SK-N-MC (cell line): ENCODE measurements around the gene MBD5.

Source experiments
- EZH2 ChIP-seq: fragments of 200-600 bp; sonication (generic); IDR thresholded peaks from one replicate; pipeline ENCODE4 v1.6.1; 2017; ENCODE audit warnings: antibody characterized with exemption
- FOXP2 ChIP-seq: optimal IDR thresholded peaks from 2 replicates; pipeline ENCODE3; 2011; ENCODE audit warnings: mild to moderate bottlenecking, moderate library complexity; ENCODE audit not compliant: insufficient read depth; ENCODE audit errors: extremely low read length, control extremely low read depth
- POLR2AphosphoS5 ChIP-seq: IDR thresholded peaks from 2 replicates; pipeline ENCODE4 v1.6.1; 2012; ENCODE audit warnings: mild to moderate bottlenecking, low read depth, low read length, borderline replicate concordance

- TF ChIP-seq POLR2AphosphoS5: no peak
- no peak for TF ChIP-seq EZH2
- TF ChIP-seq FOXP2: no peak
These were observed 429.6 kb downstream of the MBD5 start for GRCh38 chr2:148450531-148450930.
